Colonic mucosa (tissue), 4 donors: ENCODE data around the gene TRIM45. TPM values are rescaled to one million over a fixed set of nuclear protein-coding genes. Genes with fewer than 3 reads are reported as not detected.

Experiments
- DNase-seq: peaks from one replicate; pipeline ENCODE4 v3.0.0-alpha.2; 2020
- H3K27ac ChIP-seq: fragments of 200-600 bp; one replicate; pipeline ENCODE4 v1.8.0; 2021
- H3K27me3 ChIP-seq: fragments of 200-600 bp; one replicate; pipeline ENCODE4 v1.8.0; 2021
- H3K36me3 ChIP-seq: fragments of 200-600 bp; one replicate; pipeline ENCODE4 v1.8.0; 2021
- H3K4me1 ChIP-seq: fragments of 200-600 bp; one replicate; pipeline ENCODE4 v1.8.0; 2021; ENCODE audit warnings: mild to moderate bottlenecking
- H3K4me3 ChIP-seq: fragments of 200-600 bp; one replicate; pipeline ENCODE4 v1.8.0; 2021
- H3K9ac ChIP-seq, 2 donors: one replicate each; pipeline ENCODE4 v1.7.0; 2013; ENCODE audit warnings: control low read depth in 2 of 2, low read depth in 2 of 2, low read length in 2 of 2
- H3K9me3 ChIP-seq: fragments of 200-600 bp; one replicate; pipeline ENCODE4 v1.8.0; 2021
- intact Hi-C: fragments of 100-400 bp; cut with DNase I; formaldehyde crosslinking; loops from one replicate; pipeline ENCODE4 v1.14.1; 2022
- total RNA-seq, 2 donors: library from RNA; stranded (reverse); fragmentation: NEBNext Ultra II Directional in 1 of 2; extraction: Animal tissue kit (Norgen Biotek cat#: 25700) in 1 of 2; gene quantifications; one replicate each; pipeline ENCODE4 v1.2.1, GENCODE V29; 2021
- TF ChIP-seq, protein P1 (sequence below): fragments of 200-600 bp; IDR thresholded peaks from one replicate; pipeline ENCODE4 v1.8.0; 2022; ENCODE audit warnings: antibody characterized with exemption, mild to moderate bottlenecking
- donor health status: healthy.
- donor health status: DM: no; HTN: no; CAD: no.
- donor health status: DM: no; HTN: no; CAD: no.

Gene TRIM45
- total RNA-seq, 2 donors from 2014 or later, result 1.2 to 4.1 TPM

DNA sequence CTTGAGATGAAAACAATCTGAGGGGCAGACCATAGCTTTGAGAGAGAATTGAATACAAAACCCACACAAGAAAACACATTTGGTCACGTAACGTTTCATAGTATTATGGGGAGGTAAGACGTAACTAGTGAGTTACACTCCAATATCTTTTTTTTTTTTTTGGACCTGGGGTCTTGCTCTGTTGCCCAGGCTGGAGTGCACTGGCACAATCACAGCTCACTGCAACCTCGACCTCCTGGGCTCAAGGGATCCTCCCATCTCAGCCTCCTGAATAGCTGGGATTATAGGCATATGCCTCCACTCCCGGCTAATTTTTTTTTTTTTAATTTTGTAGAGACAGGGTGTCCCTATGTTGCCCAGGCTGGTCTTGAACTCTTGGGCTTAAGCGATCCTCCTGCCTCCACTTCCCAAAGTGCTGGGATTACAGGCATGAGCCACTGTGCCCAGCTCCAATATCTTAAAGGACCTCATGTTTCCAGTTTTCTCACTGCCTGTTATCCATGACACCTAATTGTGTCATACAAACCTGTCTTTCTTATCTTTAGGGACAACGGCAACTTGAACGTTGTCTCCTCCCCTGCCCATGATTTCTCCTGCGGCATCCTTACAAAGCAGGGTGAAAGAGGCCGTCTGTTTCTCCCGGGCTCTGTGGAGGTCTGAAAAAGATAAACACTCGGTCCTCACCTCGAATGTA, 5.3 kb downstream of the TRIM45 start:
- Histone ChIP-seq H3K4me3 (no peak overlapping the region), H3K27me3 (no peaks in the 10 kb centered on the region), H3K36me3 (no peaks in the 10 kb centered on the region), H3K4me1 (no peaks in the 10 kb centered on the region), H3K9me3 (no peaks in the 10 kb centered on the region), H3K9ac (no peak overlapping the region), H3K27ac (no peak overlapping the region)
- no peak for DNase-seq
- intact Hi-C loops, result no loop called here
- TF ChIP-seq, protein P1, sequence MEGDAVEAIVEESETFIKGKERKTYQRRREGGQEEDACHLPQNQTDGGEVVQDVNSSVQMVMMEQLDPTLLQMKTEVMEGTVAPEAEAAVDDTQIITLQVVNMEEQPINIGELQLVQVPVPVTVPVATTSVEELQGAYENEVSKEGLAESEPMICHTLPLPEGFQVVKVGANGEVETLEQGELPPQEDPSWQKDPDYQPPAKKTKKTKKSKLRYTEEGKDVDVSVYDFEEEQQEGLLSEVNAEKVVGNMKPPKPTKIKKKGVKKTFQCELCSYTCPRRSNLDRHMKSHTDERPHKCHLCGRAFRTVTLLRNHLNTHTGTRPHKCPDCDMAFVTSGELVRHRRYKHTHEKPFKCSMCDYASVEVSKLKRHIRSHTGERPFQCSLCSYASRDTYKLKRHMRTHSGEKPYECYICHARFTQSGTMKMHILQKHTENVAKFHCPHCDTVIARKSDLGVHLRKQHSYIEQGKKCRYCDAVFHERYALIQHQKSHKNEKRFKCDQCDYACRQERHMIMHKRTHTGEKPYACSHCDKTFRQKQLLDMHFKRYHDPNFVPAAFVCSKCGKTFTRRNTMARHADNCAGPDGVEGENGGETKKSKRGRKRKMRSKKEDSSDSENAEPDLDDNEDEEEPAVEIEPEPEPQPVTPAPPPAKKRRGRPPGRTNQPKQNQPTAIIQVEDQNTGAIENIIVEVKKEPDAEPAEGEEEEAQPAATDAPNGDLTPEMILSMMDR, result no peak

- intact Hi-C loops, result no loop called here
- H3K36me3 ChIP-seq, result no peaks in the 10 kb centered on the region
- no peak for DNase-seq
- H3K27ac ChIP-seq, result no peak overlapping the region
- no peak overlapping the region for H3K4me3 ChIP-seq
- H3K9me3 ChIP-seq, result no peaks in the 10 kb centered on the region
- H3K9ac ChIP-seq, result no peak overlapping the region
- no peaks in the 10 kb centered on the region for H3K4me1 ChIP-seq
- TF ChIP-seq, protein P1, result no peak
- no peaks in the 10 kb centered on the region for H3K27me3 ChIP-seq
Measured at GRCh38 chr1:117114877-117115276, 6.7 kb downstream of the TRIM45 start.

DNA sequence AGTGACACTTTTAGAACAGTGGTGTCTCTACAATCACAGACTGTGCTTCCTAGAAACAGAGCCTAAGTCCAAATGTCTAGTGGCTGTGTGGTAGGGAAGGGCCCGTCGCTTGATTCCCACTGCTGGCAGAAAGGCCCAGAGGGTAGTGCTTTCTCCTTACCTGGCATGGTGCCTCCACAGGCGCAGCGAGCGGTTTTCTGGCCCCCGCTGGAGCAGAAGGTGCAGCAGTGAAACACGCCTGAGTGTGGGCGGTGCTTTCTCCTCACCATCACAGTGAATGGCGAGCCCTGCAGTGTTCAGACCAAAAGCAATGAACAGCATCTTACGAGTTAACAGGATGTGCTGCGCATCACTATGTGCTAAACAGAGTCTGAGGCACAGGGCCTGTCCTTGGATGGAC, 8.3 kb downstream of the TRIM45 start:
- no peaks in the 10 kb centered on the region for H3K9me3 ChIP-seq
- TF ChIP-seq, protein P1, result no peak
- no peaks in the 10 kb centered on the region for H3K27me3 ChIP-seq
- H3K36me3 ChIP-seq, result no peaks in the 10 kb centered on the region
- no peak overlapping the region for H3K9ac ChIP-seq
- no peak overlapping the region for H3K4me3 ChIP-seq
- intact Hi-C loops, result no loop called here
- no peak for DNase-seq
- no peak overlapping the region for H3K27ac ChIP-seq
- H3K4me1 ChIP-seq, result no peaks in the 10 kb centered on the region

DNA sequence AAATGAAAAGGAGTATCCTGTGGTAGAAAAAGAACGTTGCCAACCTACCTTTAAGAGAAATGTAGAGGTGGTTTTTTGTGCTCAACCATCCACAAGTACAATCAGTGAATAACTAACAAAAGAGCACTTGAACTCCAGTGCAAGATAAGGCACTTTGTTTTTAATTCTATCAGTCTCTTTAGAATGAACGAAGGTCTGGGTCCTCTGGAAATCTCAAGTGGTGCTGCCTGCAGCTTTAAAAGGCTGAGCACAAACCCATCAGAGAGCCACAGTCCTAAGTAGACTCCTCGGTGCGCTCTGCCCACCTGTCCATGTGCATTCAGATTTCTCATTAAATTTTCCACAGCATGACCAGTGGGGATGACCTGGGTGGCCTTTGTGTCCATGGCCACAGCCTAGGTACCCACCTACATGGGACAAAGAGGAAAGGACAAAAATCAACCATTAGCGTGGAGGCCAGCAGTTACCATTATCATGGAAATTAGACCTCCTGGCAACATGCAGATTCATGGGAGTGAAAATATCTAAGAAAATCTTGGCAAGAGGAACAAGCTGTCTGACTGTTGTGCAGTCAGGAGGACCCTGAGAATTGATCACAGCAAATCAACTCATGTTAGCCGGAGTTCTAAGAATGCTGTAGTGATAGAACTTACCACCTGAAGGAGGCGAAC, 9.4 kb downstream of the TRIM45 start:
- no peak for DNase-seq
- Histone ChIP-seq H3K4me3 (no peak overlapping the region), H3K27me3 (no peaks in the 10 kb centered on the region), H3K27ac (no peak overlapping the region), H3K9me3 (no peaks in the 10 kb centered on the region), H3K9ac (no peak overlapping the region), H3K4me1 (no peaks in the 10 kb centered on the region), H3K36me3 (no peaks in the 10 kb centered on the region)
- TF ChIP-seq, protein P1, result no peak
- intact Hi-C loops, result no loop called here

DNA sequence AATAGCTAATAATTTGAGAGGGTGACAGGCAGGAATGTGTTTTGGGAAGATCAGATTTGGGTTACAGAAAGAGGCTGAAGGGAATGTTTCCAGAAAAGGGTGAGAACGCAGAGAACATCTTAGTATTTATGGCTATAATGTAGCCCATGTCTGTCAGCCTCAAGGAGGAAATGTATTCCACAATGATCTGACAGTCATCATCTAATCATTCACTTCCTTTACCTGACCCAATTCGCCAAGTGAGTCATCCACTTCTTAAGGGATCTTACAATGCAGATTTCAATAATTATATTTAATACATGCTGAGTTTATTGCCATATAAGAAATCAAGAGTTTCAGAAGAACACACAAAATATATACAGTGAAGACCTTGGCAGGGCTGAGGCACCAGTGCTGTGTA, 10.8 kb downstream of the TRIM45 start:
- no peaks in the 10 kb centered on the region for H3K4me1 ChIP-seq
- no peak overlapping the region for H3K9ac ChIP-seq
- DNase-seq, result no peak
- TF ChIP-seq, protein P1, result no peak
- H3K9me3 ChIP-seq, result no peaks in the 10 kb centered on the region
- intact Hi-C loops, result no loop called here
- H3K4me3 ChIP-seq, result no peak overlapping the region
- H3K27ac ChIP-seq, result no peak overlapping the region
- H3K36me3 ChIP-seq, result no peaks in the 10 kb centered on the region
- H3K27me3 ChIP-seq, result no peaks in the 10 kb centered on the region
